HG02763 (cell line): Measurements from ENCODE around the gene UACA.

Experiments used
- ATAC-seq: cut with Tn5 transposase; IDR thresholded peaks from one replicate; pipeline ENCODE4 v1.9.1; 2021; ENCODE audit warnings: mild to moderate bottlenecking, moderate library complexity; ENCODE audit not compliant: unreplicated experiment

UACA gene

GRCh38 chr15:70788114-70789049, 25.0 kb upstream of the UACA start:
- ATAC-seq: no peak

- no peak for ATAC-seq
These were observed 23.6 kb upstream of the UACA start for GRCh38 chr15:70786996-70787395.

- ATAC-seq: no peak
These were observed 20.3 kb upstream of the UACA start for GRCh38 chr15:70783610-70784022.

GRCh38 chr15:70783041-70783440, 19.7 kb upstream of the UACA start:
- no peak for ATAC-seq

GRCh38 chr15:70781236-70781635, 17.9 kb upstream of the UACA start:
- ATAC-seq: no peak

- ATAC-seq: no peak
These were observed 15.1 kb upstream of the UACA start for GRCh38 chr15:70778258-70779076.

GRCh38 chr15:70777170-70777926, 14.0 kb upstream of the UACA start:
- ATAC-seq: no peak

GRCh38 chr15:70775160-70775559, 11.8 kb upstream of the UACA start:
- ATAC-seq: no peak

GRCh38 chr15:70772402-70772801, 9.0 kb upstream of the UACA start:
- ATAC-seq: no peak

GRCh38 chr15:70770863-70771262, 7.5 kb upstream of the UACA start:
- ATAC-seq: no peak

- ATAC-seq: no peak
These were observed 5.0 kb upstream of the UACA start for GRCh38 chr15:70768257-70768883.

GRCh38 chr15:70767667-70768066, 4.3 kb upstream of the UACA start:
- ATAC-seq: no peak

GRCh38 chr15:70766597-70766996, 3.2 kb upstream of the UACA start:
- no peak for ATAC-seq

GRCh38 chr15:70765504-70766281, 2.3 kb upstream of the UACA start:
- ATAC-seq: no peak

GRCh38 chr15:70763950-70764730, 782 bp upstream of the UACA start:
- ATAC-seq: no peak

- ATAC-seq: no peak
These were observed 764 bp downstream of the UACA start for GRCh38 chr15:70762469-70763119.

- ATAC-seq: no peak
These were observed 1.4 kb downstream of the UACA start for GRCh38 chr15:70761931-70762468.

GRCh38 chr15:70761046-70761445, 2.3 kb downstream of the UACA start:
- ATAC-seq: no peak
